Body of pancreas (tissue), 4 donors: ENCODE data around the gene GRK6.

ENCODE experiments used
- POLR2A ChIP-seq, 3 donors: fragments of 450-650 bp; IDR thresholded peaks; one replicate each; pipeline ENCODE4 v1.6.1; 2016; ENCODE audit warnings: antibody characterized with exemption in 3 of 3, mild to moderate bottlenecking in 2 of 3
- TF ChIP-seq, protein P1 (sequence below), 7 experiments: fragments of 450-650 bp in 4 of 7; fragments of 200-600 bp in 3 of 7; sonication (generic) in 3 of 7; IDR thresholded peaks; one replicate each; pipeline ENCODE4 v1.5.1; 2016 to 2019; ENCODE audit warnings: antibody characterized with exemption in 7 of 7

DNA sequence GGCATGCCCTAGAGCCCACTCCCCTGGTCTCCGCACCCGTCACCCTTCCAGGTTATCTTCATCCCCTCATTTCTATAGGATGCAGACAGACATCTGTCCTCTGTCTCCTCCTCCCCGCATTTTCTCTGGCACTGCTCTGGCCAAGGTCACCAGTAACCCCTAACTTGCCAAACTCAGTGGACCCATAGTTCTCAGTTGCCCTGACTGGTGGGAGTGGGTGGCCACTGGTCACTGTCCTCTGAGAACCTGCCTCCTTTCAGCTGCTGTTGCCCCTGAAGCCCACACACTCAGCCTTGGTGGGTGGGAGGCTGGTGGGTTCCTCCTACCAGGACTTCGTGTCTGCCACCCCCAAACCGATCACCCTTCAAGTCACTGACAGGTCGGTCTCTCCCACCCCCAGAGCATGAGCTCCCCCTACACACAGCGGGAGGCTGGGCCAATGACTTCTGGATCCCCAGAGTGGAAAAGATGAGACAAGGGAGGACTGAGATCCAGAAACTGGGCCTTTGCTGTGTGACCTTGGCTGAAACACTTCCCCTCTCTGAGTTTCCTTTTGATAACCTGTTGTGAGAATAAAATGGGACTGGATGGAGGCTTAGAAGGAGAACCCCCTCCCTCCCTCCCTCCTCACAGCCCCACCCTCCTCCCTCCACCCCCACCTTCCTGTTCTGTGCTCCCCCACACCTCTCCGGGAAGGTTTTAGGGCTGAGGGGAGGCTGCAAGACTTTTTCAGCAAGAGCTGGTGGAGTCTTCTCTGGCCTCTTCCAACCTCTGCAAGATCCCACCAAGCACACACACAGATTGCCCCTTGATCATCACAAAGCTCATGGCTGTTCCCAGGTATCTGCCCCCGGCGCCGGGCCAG, 49.3 kb downstream of the GRK6 start:
- TF ChIP-seq, protein P1, sequence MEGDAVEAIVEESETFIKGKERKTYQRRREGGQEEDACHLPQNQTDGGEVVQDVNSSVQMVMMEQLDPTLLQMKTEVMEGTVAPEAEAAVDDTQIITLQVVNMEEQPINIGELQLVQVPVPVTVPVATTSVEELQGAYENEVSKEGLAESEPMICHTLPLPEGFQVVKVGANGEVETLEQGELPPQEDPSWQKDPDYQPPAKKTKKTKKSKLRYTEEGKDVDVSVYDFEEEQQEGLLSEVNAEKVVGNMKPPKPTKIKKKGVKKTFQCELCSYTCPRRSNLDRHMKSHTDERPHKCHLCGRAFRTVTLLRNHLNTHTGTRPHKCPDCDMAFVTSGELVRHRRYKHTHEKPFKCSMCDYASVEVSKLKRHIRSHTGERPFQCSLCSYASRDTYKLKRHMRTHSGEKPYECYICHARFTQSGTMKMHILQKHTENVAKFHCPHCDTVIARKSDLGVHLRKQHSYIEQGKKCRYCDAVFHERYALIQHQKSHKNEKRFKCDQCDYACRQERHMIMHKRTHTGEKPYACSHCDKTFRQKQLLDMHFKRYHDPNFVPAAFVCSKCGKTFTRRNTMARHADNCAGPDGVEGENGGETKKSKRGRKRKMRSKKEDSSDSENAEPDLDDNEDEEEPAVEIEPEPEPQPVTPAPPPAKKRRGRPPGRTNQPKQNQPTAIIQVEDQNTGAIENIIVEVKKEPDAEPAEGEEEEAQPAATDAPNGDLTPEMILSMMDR (IDR thresholded peaks at IDR 0.05) = no peak
- TF ChIP-seq POLR2A (IDR thresholded peaks at IDR 0.05) = no peak
